ENCODE measurements around the gene RAB4B.
"Not testable (repeated sequence)": the region's sequence is repeated elsewhere in the genome, so short reads cannot be mapped to it uniquely, and the experiment has no call there.

The RAB4B gene

DNA sequence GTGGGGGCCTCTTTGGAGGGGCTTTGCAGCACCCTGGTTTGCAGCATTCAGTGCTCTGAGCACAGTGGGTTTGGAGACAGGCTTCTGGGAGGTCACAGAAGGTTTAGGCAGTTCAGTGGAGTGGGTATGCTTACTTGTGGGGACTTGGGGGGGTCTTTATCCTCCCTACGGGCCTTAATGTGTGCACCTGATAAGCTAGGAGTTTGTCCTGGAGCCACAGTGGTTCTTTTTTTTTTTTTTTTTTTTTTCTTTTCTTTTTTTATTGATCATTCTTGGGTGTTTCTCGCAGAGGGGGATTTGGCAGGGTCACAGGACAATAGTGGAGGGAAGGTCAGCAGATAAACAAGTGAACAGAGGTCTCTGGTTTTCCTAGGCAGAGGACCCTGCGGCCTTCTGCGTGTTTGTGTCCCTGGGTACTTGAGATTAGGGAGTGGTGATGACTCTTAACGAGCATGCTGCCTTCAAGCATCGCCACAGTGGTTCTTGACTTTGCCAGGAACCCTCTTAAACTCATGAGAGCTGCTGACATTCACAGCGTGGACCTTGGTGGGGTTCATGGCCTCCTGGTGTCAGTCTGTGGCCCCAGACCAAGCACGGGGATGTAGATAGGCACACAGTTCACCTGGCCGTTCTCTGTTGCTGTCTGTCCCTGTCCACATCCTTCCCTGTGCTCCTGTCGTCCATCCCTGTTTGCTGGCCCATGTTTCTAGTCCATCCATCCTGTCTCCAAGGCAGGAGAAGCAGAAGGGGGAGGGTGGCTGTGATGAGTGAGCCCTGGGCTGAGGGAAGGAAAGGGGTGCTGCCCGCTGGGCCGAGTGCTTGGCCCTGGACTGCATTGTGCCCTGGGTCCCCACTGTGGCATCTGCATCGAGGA, 23.6 kb downstream of the RAB4B start:
- in situ Hi-C loops (cut with HindIII; ENCODE audit: low sequenced_read_pairs): no loop called here

DNA sequence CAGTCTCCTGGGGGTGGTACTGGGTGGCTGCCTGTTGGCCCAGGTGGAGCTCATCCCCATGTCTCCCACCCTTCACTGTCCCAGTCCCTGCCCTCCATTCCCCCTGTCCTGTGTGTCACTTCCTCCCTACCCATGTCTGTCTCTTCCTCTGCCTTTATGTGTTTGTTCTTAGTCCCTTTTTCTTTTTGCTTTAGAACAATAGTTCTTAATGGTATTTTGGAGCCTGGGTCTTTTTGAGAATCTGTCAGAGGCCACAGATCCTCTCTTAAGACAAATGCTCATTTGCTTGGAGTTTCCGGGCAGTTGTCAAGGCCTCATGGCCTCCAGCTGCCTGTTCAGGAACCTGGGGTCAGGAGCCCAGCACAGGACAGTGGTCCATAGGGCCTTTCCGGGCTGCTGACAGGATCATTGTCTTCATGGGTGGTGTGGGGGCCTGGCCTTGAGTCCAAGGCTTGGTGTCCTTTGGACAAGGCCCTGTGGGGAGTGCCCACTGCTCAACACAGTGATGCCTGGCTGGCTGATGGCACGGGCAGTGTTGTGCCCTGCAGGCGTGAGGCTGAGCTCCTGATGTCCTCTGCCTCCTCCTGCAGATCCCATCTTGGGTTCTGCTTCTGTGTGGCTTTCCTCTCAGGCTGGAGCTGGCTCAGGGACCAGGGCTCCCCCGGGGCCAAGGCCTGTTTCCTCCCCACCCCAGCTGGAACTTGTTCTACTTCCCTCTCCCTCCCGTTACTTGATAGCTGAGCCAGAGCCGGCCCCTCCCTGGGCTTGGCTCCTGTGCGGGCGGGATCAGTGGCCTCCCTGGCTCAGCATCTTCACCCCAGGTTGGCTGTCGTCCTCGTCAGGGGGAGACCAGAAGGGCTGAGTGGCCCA, 24.5 kb downstream of the RAB4B start:
- in situ Hi-C loops (cut with HindIII; ENCODE audit: low sequenced_read_pairs): no loop called here

DNA sequence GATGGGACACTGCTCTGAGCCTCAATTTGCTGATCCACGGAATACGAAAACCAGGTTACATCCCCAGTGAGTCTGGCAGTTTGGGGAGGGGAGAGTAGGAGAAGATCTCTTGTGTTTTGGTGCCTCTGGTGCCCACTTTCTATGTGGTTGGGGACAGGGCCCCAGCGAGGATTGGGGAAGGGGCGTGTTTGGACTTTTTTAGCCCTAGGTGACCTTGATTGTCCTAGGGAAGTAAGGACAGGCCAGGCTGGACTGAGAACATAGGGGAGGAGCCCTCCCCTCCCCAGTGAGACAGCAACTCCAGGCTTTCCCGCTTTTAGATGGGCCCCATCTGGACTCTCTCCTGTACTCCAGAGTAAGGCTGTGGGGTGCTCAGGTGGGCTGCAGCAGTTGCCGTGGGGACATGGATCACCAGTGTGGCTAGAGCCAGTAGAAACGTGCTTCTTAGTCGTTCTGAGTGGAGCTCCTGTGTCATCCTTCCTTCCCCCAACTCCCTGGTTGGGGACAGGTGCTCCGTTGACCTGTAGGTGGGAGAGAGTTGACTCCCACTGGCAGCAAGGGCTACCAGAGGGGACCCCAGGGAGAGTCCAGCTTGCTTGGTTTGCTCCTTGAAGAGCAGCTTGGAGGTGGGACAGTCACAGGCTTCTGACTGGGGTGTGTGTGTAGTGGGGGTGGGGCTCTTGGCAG, 25.3 kb downstream of the RAB4B start:
- in situ Hi-C loops (cut with HindIII; ENCODE audit: low sequenced_read_pairs): no loop called here

DNA sequence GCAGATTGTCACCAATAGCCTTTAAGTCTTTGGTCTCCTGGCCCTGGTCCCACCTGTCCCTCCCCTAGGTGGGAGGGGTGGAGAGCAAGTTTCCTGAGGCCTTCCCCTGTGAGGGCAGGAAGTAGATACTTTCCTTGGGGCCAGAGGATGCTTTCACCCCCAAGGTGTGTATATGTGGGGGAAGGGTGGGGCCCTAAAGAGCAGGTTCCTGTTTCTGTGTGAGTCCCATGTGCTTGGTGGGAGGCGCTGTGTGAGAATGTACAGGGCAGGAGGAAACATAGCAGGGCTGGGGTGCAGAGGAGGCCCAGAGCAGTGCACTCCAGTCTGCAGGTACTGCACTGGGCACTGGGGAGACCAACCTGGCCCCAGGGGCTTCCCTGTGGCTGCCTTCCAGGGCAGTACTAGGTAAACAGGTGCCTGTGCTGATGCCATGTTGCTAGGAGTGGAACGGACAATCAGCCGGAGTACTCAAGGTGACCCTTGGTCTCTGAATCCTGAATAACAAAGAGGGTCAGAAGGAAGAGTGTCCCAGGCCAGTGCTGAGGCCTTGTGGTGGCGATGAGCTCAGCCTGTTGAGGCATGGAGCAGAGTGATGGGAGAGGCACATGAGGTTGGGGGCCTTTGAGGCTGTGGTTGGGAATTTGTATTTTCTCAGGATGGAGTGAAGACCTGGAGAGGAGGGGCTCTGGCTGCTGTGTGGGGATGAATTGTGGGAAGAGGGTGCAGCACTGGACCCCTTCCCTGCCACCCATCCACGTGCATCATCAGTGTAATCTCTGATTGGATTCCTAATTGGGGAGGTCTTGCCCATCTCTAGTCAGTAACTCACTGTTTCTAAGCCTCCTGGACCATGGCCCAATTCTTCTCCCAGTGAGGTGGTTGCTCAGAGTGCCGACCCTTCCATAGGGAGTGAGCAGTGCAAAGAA, 26.1 kb downstream of the RAB4B start:
- in situ Hi-C loops (cut with HindIII; ENCODE audit: low sequenced_read_pairs): no loop called here

DNA sequence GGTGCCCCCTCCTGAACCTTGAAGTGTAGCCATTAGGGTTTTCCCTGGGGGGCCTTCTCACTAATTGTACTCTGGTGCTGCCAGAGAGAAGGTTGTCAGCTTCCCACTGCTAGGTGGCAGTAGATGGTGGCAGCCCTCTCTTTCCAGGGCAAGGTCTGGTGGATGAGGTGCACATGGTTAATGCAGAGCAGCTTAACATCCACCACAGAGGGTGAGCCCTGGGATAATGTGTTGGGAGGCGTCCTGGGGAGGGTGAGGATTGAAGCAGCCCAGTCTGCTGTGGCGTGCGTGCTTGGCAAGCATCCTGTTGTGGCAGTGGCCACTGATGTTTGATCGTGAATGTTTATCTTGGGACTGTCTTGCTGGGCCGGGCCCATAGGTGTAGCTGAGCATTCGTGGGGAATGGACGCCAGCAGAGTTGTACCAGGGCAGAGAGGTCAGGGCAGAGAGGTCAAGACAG, 26.8 kb downstream of the RAB4B start:
- in situ Hi-C loops (cut with HindIII; ENCODE audit: low sequenced_read_pairs): no loop called here

DNA sequence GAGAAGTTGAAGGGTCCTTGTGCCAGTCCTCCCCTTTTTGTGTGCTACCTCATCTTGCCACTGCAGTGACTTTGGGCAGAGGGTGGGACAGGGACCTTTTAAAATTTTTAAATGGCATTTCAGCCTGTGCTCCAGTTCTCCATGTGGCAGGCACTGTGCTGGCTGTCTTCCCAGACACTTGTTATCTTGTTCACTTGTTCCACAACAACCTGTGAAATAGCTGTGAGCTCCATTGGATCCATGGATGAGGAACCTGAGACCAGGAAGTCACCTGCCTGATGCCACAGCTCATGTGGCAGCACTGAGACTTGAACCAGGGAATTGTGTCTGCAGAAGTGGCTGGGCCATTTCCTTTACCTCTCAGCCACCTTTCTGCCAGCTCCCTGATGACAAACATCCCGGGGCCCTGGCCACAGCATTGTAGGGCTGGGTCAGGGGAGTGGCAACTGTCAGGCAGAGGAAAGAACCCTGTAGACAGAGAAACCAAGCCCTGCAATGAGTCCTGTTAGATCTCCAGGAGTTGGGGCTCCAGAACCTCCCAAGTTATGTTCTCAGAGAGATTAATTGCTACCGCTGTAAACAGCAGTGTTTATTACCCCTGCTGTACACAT, 27.3 kb downstream of the RAB4B start:
- in situ Hi-C loops (cut with HindIII; ENCODE audit: low sequenced_read_pairs): no loop called here

DNA sequence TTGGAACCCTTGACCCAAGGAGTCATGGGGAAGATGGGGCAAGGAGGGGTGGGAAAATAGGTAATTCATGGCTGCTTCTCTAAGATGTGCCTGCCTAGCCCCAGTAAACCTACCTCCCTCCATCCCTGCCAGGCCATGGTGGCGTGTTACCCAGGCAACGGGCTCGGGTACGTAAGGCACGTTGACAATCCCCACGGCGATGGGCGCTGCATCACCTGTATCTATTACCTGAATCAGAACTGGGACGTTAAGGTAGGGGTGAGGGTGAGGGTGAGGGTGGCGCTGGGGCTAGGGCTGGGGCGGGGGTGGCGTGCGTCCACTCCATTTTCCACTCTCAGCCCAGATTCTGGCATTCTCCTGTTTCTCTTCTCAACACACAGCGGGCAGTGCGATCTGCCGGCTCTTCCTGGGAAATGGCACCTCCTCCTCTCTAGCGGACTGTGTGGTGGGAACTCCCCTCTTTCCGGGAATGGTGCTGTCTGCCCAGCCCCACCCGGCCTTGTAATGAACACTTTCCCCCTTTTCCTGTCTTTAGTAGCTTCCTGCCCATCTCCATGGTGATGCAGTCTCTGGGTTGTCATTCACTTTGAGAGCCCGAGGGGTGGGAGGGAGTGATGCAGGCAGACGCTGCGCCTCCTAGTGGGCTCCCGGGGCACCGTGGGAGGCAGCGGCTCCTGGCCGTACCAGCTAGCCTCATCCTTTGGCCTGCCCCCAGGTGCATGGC, 28.5 kb downstream of the RAB4B start:
- in situ Hi-C loops (cut with HindIII; ENCODE audit: low sequenced_read_pairs): no loop called here

DNA sequence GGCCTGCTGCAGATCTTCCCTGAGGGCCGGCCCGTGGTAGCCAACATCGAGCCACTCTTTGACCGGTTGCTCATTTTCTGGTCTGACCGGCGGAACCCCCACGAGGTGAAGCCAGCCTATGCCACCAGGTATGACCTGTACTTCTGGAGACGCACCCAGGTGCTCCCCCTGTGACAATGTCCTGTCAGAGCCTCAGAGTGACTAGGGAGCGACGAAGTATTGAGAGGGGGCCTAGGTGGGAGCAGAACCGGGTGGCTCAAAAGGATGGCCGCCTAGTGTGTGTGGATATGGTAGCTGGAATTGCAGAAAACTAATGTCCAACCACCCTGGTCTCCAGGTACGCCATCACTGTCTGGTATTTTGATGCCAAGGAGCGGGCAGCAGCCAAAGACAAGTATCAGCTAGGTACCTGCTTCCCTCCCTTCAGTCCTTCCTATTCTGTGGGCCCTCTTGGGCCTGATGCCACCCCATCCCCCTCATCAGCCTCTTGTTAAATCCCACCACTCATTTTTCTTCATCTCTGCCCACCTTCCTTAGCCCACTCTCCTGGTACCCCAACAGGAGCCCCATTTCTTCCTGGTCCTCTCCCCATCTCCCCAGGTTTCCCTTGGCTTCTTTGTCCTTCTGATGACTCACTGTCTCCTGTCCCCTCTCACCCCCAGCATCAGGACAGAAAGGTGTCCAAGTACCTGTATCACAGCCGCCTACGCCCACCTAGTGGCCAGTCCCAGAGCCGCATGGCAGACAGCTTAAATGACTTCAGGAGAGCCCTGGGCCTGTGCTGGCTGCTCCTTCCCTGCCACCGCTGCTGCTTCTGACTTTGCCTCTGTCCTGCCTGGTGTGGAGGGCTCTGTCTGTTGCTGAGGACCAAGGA, 29.3 kb downstream of the RAB4B start:
- in situ Hi-C loops (cut with HindIII; ENCODE audit: low sequenced_read_pairs): no loop called here

DNA sequence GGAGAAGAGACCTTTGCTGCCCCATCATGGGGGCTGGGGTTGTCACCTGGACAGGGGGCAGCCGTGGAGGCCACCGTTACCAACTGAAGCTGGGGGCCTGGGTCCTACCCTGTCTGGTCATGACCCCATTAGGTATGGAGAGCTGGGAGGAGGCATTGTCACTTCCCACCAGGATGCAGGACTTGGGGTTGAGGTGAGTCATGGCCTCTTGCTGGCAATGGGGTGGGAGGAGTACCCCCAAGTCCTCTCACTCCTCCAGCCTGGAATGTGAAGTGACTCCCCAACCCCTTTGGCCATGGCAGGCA, 29.9 kb downstream of the RAB4B start:
- in situ Hi-C loops (cut with HindIII; ENCODE audit: low sequenced_read_pairs): no loop called here

DNA sequence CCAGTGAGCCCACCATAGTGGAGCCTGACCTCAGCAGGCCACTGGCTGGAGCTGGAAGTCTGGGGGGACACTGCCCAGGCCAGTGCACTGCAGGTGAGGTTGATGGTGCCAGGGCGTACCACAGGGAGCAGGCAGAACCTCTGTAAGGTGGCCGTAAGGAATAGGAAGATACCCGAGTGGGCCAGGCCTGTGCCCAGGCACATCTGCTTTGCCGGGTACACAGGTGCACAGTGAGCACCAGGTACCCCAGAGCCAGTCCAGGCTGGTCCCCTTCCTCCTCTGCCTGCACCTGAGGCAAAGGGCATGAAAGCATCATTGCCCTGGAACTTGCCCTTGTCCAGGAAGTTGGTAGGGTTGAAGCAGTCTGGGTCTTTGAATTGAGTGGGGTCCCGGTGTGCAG, 30.4 kb downstream of the RAB4B start:
- in situ Hi-C loops (cut with HindIII; ENCODE audit: low sequenced_read_pairs): no loop called here

DNA sequence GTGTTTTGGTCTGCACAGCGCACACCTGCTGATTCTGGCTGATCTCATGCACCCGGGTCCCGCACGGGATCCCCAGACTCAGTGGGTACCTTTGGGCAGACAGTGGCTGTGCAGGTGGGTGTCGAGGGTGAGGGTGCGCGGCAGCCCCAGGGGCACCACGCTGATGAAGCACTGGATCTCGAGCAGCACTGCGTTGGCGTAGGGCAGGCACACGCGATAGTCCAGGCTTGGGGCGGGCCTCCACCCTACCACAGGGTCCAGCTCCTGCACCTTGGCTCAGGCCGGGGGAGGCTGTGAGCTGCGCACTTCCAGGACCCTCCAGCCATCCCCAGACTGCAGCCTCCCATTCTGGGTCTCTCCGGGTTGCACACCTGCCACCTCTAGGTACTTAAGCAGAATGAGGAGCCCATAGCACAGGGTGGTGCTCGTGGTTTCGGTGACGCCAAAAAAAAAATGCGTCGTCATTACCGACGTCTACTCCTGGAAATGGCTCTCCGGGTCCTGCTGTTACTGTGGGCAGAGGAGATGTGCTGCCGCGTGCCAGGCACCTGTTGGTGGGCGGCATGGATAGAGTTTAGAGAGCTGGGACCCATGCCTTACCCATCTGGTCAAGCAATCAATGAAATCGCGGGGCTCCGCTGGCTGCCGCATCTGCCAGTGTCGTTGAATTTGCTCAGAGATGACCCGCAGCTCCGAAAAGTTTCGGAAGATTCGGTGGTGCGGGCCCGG, 31.5 kb downstream of the RAB4B start:
- in situ Hi-C loops (cut with HindIII; ENCODE audit: low sequenced_read_pairs): no loop called here

DNA sequence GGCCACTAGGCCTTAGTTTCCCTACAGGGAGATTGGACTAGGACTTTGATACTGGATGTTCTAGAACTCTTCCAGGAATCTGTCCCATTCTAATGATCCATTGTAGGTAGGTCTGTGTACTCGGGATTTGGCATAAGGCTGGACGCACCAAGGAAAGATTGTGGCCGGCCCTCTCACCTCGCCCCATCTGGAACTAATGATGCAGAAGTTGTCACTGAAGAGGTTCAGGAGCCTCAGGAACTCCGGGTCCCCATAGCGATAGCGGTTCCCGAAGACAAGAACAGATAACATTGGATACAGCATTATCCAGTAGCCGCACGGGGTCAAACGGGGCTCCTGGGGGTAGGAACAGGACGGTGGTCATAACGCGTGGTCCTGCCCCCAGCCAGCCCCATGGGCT, 32.1 kb downstream of the RAB4B start:
- in situ Hi-C loops (cut with HindIII; ENCODE audit: low sequenced_read_pairs): no loop called here

DNA sequence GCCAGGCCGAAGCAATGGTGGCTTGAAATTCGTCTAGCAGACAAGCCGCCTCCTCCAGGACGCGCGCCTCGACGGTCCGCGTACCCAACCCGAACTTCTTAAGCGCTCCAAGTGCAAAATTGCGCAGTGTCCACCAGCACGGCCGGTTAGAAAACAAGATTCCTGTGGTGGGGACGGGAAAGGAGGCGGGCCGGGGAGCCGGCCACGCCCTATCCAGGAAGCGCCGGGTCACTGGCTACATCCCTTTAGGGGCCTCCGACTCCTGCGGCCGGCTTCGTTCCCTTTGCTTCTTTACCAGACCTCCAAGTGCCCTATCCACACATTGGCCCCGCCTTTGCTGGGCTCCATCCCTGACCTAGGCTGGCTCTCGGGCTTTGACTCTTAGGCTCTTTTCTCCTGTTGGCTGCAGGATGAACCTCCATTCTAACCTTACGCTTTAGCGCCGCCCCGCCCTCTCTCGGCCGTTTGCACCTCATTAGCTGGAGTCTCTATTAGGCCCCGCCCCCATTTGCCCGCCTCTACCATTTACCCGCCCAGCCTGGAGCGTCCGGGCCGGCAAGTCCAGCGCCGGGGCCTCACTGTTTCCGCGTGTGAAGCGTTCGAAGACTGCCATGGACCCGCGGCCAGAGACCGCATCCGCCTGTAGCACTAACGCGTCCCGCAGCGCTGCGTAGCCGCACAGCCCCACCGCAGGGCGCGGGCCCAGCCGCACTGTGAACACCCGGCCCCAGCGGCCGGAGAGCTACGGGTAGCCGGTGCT, 32.8 kb downstream of the RAB4B start:
- in situ Hi-C loops (cut with HindIII; ENCODE audit: low sequenced_read_pairs): not testable (repeated sequence)

DNA sequence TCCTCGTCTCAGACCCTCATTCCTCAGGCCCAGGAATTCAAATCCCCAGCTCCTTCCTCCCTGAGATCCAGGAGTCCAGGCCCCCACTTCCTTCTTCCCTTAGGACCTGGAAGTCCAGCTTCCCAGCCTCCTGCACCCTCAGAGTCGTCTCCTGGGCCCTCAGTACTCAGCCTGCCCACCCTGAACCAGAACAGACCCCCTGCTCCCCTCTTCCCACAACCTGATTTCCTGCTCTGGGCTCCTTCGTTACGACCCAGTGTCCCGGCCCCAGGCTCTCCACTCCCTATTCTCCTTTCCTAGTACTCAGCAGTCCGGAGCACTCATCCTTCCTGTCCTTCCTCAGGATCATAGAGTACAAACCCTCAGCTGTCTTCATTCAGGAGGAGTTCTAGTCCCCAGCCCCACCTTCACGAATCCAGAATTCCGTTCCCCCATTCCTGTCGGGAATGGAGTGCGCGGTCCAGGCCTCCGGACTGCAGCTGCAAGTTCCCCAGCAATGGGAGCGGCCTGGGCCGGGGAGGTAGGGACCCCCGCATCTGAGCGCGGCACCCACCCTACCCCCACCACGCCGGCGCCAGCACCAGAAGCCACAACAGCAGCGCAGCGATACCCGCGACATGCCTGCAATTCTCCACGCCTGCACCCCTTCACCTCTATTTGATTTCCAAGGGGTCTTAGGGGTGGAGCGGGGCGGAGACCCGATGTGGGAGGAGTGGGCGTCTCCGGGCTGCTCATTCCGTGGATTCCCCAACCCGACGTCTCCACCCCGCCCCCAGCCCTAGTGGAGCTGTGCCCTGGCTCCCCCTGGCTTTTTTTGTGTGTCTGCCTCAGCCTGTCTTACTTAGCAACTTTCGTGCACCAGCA, 33.7 kb downstream of the RAB4B start:
- in situ Hi-C loops (cut with HindIII; ENCODE audit: low sequenced_read_pairs): no loop called here

DNA sequence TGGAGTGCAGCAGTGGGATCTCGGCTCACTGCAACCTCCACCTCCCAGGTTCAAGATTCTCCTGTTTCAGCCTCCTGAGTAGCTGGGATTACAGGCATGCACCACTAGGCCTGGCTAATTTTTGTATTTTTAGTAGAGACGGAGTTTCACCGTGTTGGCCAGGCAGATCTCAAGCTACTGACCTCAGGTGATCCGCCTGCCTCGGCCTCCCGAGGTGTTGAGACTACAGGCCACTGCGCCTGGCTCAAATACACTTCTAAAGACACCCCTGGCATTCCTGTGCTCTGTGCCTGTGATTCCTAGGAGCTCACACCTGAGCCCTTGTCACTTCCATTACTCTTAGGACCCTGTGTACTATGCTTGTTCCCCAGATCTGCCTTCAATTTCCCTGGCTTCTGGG, 34.5 kb downstream of the RAB4B start:
- in situ Hi-C loops (cut with HindIII; ENCODE audit: low sequenced_read_pairs): not testable (repeated sequence)

DNA sequence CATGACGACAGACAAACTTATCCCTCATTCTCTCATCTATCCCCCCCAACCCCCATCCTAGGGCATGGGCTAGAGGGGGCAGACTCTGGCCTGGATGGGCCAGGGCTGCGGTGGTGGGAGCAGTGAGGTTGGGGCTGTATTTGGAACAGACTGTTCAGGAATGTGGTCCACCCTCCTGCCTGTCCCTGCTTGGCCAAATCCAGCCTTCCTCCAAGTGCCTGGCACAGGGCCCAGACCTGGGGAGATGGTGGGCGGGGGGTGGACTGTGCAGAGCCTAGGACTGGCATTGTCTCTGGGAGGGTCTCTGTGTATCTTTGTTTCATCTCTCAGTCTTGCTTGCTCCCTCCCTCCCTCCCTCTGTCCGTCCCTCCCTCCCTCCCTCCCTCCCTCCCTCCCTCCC, 35.1 kb downstream of the RAB4B start:
- in situ Hi-C loops (cut with HindIII; ENCODE audit: low sequenced_read_pairs): no loop called here
